Prostate gland (tissue), 2 donors: ENCODE data around the gene PCK1. TPM values are rescaled to one million over a fixed set of nuclear protein-coding genes. Genes with fewer than 3 reads are reported as not detected.

ENCODE experiments used
- DNase-seq: peaks from one replicate; pipeline ENCODE4 v3.0.0-alpha.2; 2019; ENCODE audit warnings: low spot score
- H3K27ac ChIP-seq, 2 donors: fragments of 200-600 bp; sonication (generic); 2 replicates each; pipeline ENCODE4 v1.5.1; 2017 to 2019
- H3K27me3 ChIP-seq: fragments of 200-600 bp; sonication (generic); replicated peaks from 2 replicates; pipeline ENCODE4 v1.5.1; 2019; ENCODE audit not compliant: insufficient read depth
- H3K36me3 ChIP-seq, 2 donors: fragments of 200-600 bp; sonication (generic); 1 replicate in 1 of 2; 2 replicates in 1 of 2; pipeline versions ENCODE4 v1.5.1 to v1.8.1; 2017 to 2019
- H3K4me1 ChIP-seq: fragments of 200-600 bp; sonication (generic); replicated peaks from 2 replicates; pipeline ENCODE4 v1.5.1; 2019
- H3K4me3 ChIP-seq, 2 donors: fragments of 200-600 bp; sonication (generic); 2 replicates each; pipeline ENCODE4 v1.5.1; 2017 to 2019
- H3K9me3 ChIP-seq: fragments of 200-600 bp; sonication (generic); 2 replicates; pipeline ENCODE4 v1.5.1; 2017
- POLR2A ChIP-seq: fragments of 450-650 bp; IDR thresholded peaks from one replicate; pipeline ENCODE4 v1.6.1; 2016; ENCODE audit warnings: antibody characterized with exemption, mild to moderate bottlenecking
- POLR2AphosphoS5 ChIP-seq: sonication (generic); formaldehyde crosslinking; IDR thresholded peaks from one replicate; pipeline ENCODE4 v1.6.1; 2017; ENCODE audit warnings: antibody characterized with exemption
- WGBS: methylation state at CpG from one replicate; pipeline ENCODE4 v1.1.5; 2018; 5-methylcytosine and 5-hydroxymethylcytosine counted together
- intact Hi-C: fragments of 100-400 bp; cut with DNase I; formaldehyde crosslinking; loops from one replicate; pipeline ENCODE4 v1.14.2; 2022
- total RNA-seq, 2 donors: library from RNA; depleted of rRNA; stranded (reverse); fragments of >200 nt; gene quantifications; one replicate each; pipeline ENCODE4 v1.1.0, GENCODE V29; 2016
- TF ChIP-seq, protein P1 (sequence below), 4 experiments: fragments of 200-600 bp in 2 of 4; fragments of 450-650 bp in 2 of 4; sonication (generic) in 2 of 4; IDR thresholded peaks; 1 replicate in 3 of 4; 2 replicates in 1 of 4; pipeline ENCODE4 v1.5.1; 2016 to 2019; ENCODE audit warnings: antibody characterized with exemption in 4 of 4, mild to moderate bottlenecking in 2 of 4, moderate library complexity in 2 of 4

PCK1 gene
- total RNA-seq, 2 donors from 2014 or later, result 0.68 TPM; not detected in 1

DNA sequence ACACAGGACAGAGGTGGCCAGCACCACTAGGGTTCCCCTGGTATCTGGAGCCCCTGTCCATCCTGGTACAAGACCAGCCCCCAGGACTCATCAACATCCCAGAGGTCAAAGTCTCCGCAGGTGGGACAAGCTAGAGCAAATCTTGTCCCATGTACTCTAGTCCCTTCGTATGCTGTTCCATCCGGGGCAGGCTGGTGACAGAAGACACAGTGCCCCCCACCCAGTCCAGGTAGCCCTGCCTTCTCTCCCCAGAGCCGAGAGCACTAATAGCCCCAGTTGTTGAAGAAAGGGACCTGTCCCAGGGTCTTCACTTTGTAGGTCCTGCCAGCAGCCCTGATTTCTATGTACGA is 21.1 kb downstream of the PCK1 start:
- Histone ChIP-seq H3K4me1 (no peaks in the 10 kb centered on the region), H3K36me3 (no peaks in the 10 kb centered on the region), H3K27me3 (peaks cover 8% of the 10 kb centered on the region), H3K9me3 (no peaks in the 10 kb centered on the region), H3K27ac (peak overlapping the region; percentile 45 to 48), H3K4me3 (no peak overlapping the region)
- no peak for TF ChIP-seq POLR2A
- TF ChIP-seq, protein P1, sequence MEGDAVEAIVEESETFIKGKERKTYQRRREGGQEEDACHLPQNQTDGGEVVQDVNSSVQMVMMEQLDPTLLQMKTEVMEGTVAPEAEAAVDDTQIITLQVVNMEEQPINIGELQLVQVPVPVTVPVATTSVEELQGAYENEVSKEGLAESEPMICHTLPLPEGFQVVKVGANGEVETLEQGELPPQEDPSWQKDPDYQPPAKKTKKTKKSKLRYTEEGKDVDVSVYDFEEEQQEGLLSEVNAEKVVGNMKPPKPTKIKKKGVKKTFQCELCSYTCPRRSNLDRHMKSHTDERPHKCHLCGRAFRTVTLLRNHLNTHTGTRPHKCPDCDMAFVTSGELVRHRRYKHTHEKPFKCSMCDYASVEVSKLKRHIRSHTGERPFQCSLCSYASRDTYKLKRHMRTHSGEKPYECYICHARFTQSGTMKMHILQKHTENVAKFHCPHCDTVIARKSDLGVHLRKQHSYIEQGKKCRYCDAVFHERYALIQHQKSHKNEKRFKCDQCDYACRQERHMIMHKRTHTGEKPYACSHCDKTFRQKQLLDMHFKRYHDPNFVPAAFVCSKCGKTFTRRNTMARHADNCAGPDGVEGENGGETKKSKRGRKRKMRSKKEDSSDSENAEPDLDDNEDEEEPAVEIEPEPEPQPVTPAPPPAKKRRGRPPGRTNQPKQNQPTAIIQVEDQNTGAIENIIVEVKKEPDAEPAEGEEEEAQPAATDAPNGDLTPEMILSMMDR (IDR thresholded peaks at IDR 0.05), result no peak
- TF ChIP-seq POLR2AphosphoS5, result no peak
- WGBS, result 82% methylated on average over 5 of the region's 5 CpGs
- intact Hi-C loops, result no loop called here
- DNase-seq, result no peak

DNA sequence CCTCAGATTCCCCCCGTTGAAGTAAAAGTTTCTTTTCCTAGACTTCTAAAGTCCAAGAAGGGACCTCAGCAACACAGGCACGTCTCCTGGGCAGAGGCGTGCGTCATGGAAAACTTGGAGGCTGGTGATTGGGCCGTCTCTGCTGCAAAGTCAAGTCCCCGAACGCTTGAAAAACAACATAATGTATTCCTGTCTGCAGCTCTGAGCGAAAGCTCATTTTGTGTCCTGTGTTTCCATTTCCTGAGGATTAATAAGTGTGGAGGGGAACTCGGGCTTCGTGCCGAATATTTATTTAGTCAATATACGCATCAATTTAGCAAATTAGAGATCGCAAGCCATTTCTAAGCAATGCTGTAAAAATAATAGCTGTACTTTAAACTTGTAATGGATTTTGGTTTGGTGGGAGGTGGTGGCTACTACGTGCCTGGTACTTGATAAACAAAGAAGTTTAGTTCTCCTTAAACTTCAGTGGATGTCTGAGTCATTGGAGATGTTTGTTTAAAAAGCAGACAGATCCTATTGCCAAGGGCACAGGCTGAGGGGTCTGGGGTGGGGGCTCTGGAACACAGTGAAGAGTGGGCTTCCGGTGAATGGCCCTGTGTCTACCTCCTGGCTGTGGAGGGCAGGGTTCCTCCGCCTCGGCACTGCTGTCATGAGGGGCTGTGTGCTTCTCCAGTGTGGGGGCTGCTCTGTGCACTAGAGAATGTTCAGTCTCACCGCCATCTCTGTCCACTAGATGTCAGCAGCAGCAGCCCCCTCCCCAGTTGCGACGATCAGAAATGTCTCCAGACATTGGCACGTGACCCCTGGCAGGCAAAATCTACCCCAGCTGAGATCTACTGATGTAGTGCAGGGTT is 21.8 kb downstream of the PCK1 start:
- H3K27ac ChIP-seq, result peak overlapping the region; percentile 48 to 60

DNA sequence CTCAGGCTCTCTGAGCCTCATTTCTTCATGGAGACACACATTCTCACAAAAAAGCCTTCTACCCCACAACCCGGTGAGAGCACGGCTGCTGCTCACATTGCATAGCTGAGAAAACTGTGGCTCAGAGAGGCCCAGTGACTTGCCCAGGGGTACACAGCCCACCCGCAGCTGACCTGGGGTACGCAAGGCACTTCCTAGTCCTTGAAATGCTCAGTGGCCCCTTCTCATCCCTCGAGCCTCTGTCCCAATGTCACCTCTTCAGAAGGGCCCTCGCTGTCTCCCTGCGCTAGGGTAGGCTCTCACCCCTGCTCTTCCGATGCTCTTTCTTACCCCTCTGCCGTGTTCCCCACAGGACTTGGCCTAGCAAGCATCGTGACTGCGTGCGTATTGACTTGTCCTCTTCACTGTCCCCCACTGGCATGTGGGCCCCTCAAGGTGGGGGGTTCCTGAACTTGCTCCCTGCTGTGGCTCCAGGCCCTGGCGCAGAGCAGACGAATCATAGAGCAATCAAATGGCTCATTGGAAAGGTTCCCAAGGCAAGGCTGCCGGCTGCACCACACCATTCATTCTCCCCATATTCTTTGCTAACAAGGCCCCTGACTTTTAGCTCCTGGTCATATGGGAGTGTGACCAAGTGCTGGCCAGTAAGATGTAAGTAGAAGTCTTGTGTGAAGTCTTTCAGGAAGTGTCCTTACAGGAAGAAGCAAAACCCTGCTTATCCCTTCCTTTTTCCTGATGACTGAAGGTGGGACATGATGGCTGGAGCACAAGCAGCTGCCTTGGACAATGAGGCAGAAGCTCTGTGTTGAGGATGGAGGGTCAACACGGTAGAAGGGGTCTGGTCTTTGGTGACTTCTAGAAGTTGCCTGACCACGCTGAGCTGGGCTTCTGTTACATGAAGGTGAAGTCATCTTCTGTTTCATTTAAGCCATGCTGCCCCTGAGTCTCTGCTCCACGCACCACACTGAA is 22.7 kb downstream of the PCK1 start:
- H3K9me3 ChIP-seq, result no peaks in the 10 kb centered on the region
- intact Hi-C loops, result no loop called here
- peaks cover 6% of the 10 kb centered on the region for H3K27me3 ChIP-seq
- H3K4me3 ChIP-seq, result no peak overlapping the region
- no peaks in the 10 kb centered on the region for H3K4me1 ChIP-seq
- no peak for DNase-seq
- H3K27ac ChIP-seq, result peak overlapping the region in 1 of 2 donors; percentile 60
- H3K36me3 ChIP-seq, result no peaks in the 10 kb centered on the region
- TF ChIP-seq POLR2AphosphoS5 (no peak), POLR2A (no peak)
- TF ChIP-seq, protein P1 (IDR thresholded peaks at IDR 0.05), result no peak
- 88% methylated on average over 18 of the region's 18 CpGs for WGBS

More for the DNA sequence above, 21.8 kb downstream of the PCK1 start:
- 28% methylated on average over 21 of the region's 21 CpGs for WGBS
- Histone ChIP-seq H3K27me3 (peaks cover 8% of the 10 kb centered on the region), H3K4me1 (no peaks in the 10 kb centered on the region), H3K36me3 (no peaks in the 10 kb centered on the region), H3K9me3 (no peaks in the 10 kb centered on the region), H3K4me3 (no peak overlapping the region)
- intact Hi-C loops, result no loop called here
- TF ChIP-seq POLR2AphosphoS5, result peak; percentile 49
- no peak for TF ChIP-seq POLR2A
- no peak for DNase-seq

DNA sequence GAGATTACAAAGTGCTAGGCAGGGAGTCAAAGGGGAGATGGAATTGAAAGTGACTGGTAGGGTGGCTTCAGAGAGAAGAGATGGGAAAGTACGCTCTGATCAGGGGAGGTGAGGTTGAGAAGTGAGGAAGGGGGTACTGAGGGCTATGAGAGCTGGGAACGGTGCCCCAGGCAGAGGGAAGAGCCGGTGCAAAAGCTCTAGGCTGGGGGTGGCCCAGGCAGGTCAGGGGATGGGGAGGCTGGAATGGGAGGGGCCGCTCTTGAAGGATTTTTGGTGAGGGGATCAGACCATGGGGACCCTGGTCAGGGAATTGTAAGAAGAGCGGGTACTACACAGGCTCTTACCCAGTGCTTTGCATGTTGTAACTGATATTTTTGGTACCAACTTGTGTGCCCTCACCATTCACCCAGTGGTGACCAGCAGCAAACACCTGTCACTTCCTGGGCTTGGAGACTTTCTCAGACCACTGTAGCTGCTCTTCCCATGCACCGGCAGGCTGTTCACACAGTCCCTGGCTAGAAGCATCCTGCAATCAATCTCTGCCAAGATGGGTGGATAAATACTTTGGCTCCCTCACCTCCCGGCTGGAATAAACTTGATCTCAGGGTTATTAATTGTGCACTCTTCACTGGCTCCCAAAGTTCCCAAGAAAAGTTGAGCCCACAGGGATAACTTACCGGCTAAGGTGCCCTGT is 24.0 kb downstream of the PCK1 start:
- Histone ChIP-seq H3K27ac (no peak overlapping the region), H3K4me1 (no peaks in the 10 kb centered on the region), H3K27me3 (peaks cover 2% of the 10 kb centered on the region), H3K36me3 (no peaks in the 10 kb centered on the region), H3K4me3 (no peak overlapping the region), H3K9me3 (no peaks in the 10 kb centered on the region)
- intact Hi-C loops, result no loop called here
- 59% methylated on average over 8 of the region's 8 CpGs for WGBS
- DNase-seq, result no peak
- TF ChIP-seq POLR2AphosphoS5, result no peak
- TF ChIP-seq POLR2A, result no peak
- TF ChIP-seq, protein P1 (IDR thresholded peaks at IDR 0.05), result no peak
